WI38 (cell line): ENCODE data around the gene RFWD3.
"Not testable (repeated sequence)": the region's sequence is repeated elsewhere in the genome, so short reads cannot be mapped to it uniquely, and the experiment has no call there.

Experiments
- H3K4me3 ChIP-seq: 2 replicates; pipeline ENCODE4 v1.5.1; 2011; ENCODE audit warnings: low read depth, mild to moderate bottlenecking, control low read depth, low read length
- CTCF ChIP-seq: IDR thresholded peaks from 2 replicates; pipeline ENCODE4 v1.5.1; 2012; ENCODE audit warnings: low read depth, mild to moderate bottlenecking, control low read depth, low read length

RFWD3 gene

GRCh38 chr16:74666010-74666421 lies 661 bp downstream of the RFWD3 start:
- peak overlapping the region; percentile 91 for H3K4me3 ChIP-seq
- TF ChIP-seq CTCF: no peak

- no peak overlapping the region for H3K4me3 ChIP-seq
- TF ChIP-seq CTCF: no peak
These were observed 5.6 kb downstream of the RFWD3 start for GRCh38 chr16:74661064-74661463.

- no peak for TF ChIP-seq CTCF
- H3K4me3 ChIP-seq: no peak overlapping the region
These were observed 6.3 kb downstream of the RFWD3 start for GRCh38 chr16:74660383-74660782.

GRCh38 chr16:74659041-74659440 lies 7.6 kb downstream of the RFWD3 start:
- no peak for TF ChIP-seq CTCF
- no peak overlapping the region for H3K4me3 ChIP-seq

GRCh38 chr16:74657870-74658642 lies 8.6 kb downstream of the RFWD3 start:
- no peak overlapping the region for H3K4me3 ChIP-seq
- TF ChIP-seq CTCF: no peak

- TF ChIP-seq CTCF: no peak
- no peak overlapping the region for H3K4me3 ChIP-seq
These were observed 12.1 kb downstream of the RFWD3 start for GRCh38 chr16:74654536-74655050.

- H3K4me3 ChIP-seq: not testable (repeated sequence)
These were observed 13.8 kb downstream of the RFWD3 start for GRCh38 chr16:74652883-74653282.

- H3K4me3 ChIP-seq: no peak overlapping the region
- TF ChIP-seq CTCF: no peak
These were observed 14.4 kb downstream of the RFWD3 start for GRCh38 chr16:74652249-74652648.
